GM18519 (cell line): ENCODE measurements around the gene CD44.

Experiments
- ATAC-seq: cut with Tn5 transposase; IDR thresholded peaks from one replicate; pipeline ENCODE4 v1.9.1; 2021; ENCODE audit warnings: mild to moderate bottlenecking, moderate library complexity; ENCODE audit not compliant: unreplicated experiment, low FRiP score

Gene CD44

DNA sequence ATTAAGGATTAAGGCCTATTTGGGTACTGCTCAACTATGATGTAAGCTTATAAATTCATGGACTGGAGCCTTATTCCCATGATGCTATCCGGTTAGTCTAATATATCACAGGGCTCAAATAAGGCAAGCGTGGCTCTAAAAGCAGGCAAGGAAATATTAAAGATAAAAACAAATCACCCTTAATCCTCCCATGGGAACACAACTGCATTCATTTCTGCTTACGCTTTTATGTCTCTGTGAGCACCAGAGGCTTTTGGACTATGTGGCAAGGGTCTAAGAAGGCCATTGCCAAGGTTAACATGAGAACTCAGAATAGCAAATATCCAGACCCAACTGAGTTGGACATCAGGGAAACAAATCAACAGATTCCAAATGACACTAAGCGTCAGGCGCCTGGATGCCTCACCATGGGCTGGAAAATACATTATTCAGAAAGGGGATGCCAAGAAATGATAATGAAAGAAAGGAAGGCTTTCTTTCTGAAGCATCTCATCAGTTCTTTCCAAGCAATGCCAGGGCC is 142.3 kb downstream of the CD44 start:
- no peak for ATAC-seq
